T-cell (primary cell): ENCODE measurements around the gene FOXRED2. TPM values are rescaled to one million over a fixed set of nuclear protein-coding genes. Genes with fewer than 3 reads are reported as not detected.

ENCODE experiments used
- ATAC-seq, 4 experiments: fragments of 200-7000 bp in 3 of 4; fragments of 150-1000 bp in 1 of 4; cut with Tn5 transposase; replicated peaks in 1 of 4; 1 replicate in 3 of 4; 2 replicates in 1 of 4; pipeline ENCODE4 v1.10.0; 2021; ENCODE audit warnings: moderate library complexity in 3 of 4, mild to moderate bottlenecking in 2 of 4, moderate number of reproducible peaks in 1 of 4
- CTCF ChIA-PET, 2 donors: fragments of 300-600 bp; sonication (Branson Sonifier 250); formaldehyde crosslinking; loops; one replicate each; lab custom pipeline; 2022; ENCODE audit warnings: antibody characterized with exemption in 2 of 2; lab: Charles Lee
- POLR2A ChIA-PET, 2 donors: fragments of 300-600 bp; sonication (Branson Sonifier 250); formaldehyde crosslinking; loops; one replicate each; lab custom pipeline; 2022; ENCODE audit warnings: antibody characterized with exemption in 2 of 2; lab: Charles Lee
- DNase-seq, 35 experiments: peaks; one replicate each; pipeline versions ENCODE4 v3.0.0 to v3.0.0-alpha.2; 2013 to 2023
- H3K27ac ChIP-seq: one replicate; pipeline ENCODE4 v1.5.1; 2013; ENCODE audit warnings: low read length
- H3K27me3 ChIP-seq, 2 experiments: replicated peaks in 1 of 2; 1 replicate in 1 of 2; 2 replicates in 1 of 2; pipeline versions ENCODE4 v1.6.1 to v1.7.0; 2013; ENCODE audit warnings: low read length in 1 of 2, mixed read lengths in 1 of 2; ENCODE audit not compliant: control insufficient read depth in 2 of 2, insufficient read depth in 2 of 2; ENCODE audit errors: extremely low read depth in 1 of 2
- H3K36me3 ChIP-seq, 2 donors: 1 replicate in 1 of 2; 2 replicates in 1 of 2; pipeline versions ENCODE4 v1.6.1 to v1.7.0; 2013; ENCODE audit warnings: low read length in 1 of 2; ENCODE audit not compliant: control insufficient read depth in 2 of 2, insufficient read depth in 1 of 2; ENCODE audit errors: extremely low read depth in 1 of 2
- H3K4me1 ChIP-seq, 2 experiments: 1 replicate in 1 of 2; 2 replicates in 1 of 2; pipeline versions ENCODE4 v1.6.1 to v1.7.0; 2013; ENCODE audit warnings: low read length in 2 of 2, mixed read lengths in 1 of 2; ENCODE audit not compliant: insufficient read depth in 2 of 2, control insufficient read depth in 1 of 2; ENCODE audit errors: extremely low read depth in 1 of 2
- H3K4me3 ChIP-seq, 2 donors: 1 replicate in 1 of 2; 2 replicates in 1 of 2; pipeline versions ENCODE4 v1.5.1 to v1.7.0; 2013; ENCODE audit warnings: mild to moderate bottlenecking in 2 of 2, low read length in 1 of 2, moderate library complexity in 1 of 2; ENCODE audit not compliant: control insufficient read depth in 1 of 2; ENCODE audit errors: extremely low read depth in 1 of 2
- H3K9me3 ChIP-seq: 2 replicates; pipeline ENCODE4 v1.7.0; 2013
- H3K27ac Mint-ChIP-seq, 2 donors: one replicate each; pipeline ENCODE4 v1.8.0; 2020 to 2021; ENCODE audit warnings: mild to moderate bottlenecking in 2 of 2, mixed read lengths in 2 of 2
- H3K27me3 Mint-ChIP-seq, 2 donors: one replicate each; pipeline ENCODE4 v1.8.0; 2021 to 2022; ENCODE audit warnings: mixed read lengths in 2 of 2
- H3K36me3 Mint-ChIP-seq: one replicate; pipeline ENCODE4 v1.8.0; 2021; ENCODE audit warnings: mixed read lengths
- H3K4me1 Mint-ChIP-seq, 3 donors: one replicate each; pipeline ENCODE4 v1.8.0; 2020 to 2022; ENCODE audit warnings: mixed read lengths in 3 of 3, mild to moderate bottlenecking in 1 of 3
- H3K4me3 Mint-ChIP-seq, 3 donors: one replicate each; pipeline ENCODE4 v1.8.0; 2020 to 2022; ENCODE audit warnings: mild to moderate bottlenecking in 3 of 3, mixed read lengths in 3 of 3, moderate library complexity in 3 of 3
- H3K9me3 Mint-ChIP-seq, 3 donors: one replicate each; pipeline ENCODE4 v1.8.0; 2020 to 2022; ENCODE audit warnings: mixed read lengths in 3 of 3
- WGBS: methylation state at CpG from one replicate; pipeline ENCODE4 v1.1.5; 2013; ENCODE audit warnings: missing lambda C conversion rate; ENCODE audit not compliant: insufficient coverage; 5-methylcytosine and 5-hydroxymethylcytosine counted together
- total RNA-seq, 35 experiments: library from RNA in 6 of 35; stranded (reverse) in 6 of 35; fragments of 120-200 nt in 1 of 35; gene quantifications; one replicate each; pipeline versions ENCODE4 v1.2.1 to v1.2.4 and lab custom pipeline; 2013 to 2026

Gene FOXRED2
- 1 to 10 TPM; 1.7 to 5.0 (median 3.2) TPM for total RNA-seq
- total RNA-seq (2013) = 1.8 TPM
- total RNA-seq (lab: John Stamatoyannopoulos, UW) = 0.91 to 26.0 (median 2.7) reads per million in 29 experiments

DNA sequence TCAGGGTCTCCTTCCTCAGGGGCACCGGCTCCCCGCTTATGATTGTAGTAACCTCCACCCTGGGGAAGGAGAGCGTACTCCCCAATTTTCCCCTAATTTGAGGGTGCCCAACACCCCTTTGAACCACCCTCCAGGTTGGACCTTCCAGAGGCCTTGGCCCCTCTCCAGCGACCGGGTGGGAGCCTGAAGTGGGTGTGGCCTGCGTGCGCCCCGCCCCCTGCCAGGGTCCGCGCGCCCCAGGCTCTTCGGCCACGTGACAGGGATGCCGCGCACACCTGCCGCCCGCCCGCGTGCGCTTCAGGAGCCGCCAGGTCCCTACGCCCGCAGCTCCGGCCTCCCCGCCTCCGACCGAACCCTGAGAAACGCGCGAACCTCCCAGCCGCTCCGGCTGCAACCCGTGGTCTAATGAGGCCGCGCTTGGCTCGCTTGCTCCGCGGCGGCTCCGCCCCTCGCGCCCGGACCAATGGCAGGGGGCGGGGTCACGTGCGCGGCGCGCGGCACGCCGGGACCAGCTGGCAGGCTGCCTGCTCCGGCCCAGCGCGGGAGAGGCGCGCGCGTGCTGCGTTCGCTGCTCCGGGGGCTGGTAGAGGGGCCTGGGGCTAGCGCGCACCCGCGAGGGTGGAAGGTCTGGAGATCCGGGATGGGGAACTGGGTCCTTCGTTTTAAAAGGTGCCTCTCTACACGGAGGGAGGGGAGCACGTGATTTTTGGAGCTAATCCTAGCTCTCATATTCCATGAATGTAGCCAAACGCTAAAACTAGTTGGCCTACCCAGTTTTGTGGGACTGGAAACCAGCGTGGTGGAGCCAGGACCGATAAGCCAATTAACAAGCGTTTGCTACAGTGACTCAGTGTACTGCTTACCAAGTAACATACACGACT lies at the start of gene FOXRED2:
FOXRED2 (minus strand) TSS at position 404 of the 881 bp plus-strand sequence. CDS start 618 bp downstream, outside the sequence.
- Histone ChIP-seq H3K9me3 (no peaks in the 10 kb centered on the region), H3K4me1 (peaks cover 7 to 16% of the 10 kb centered on the region in 2 experiments), H3K27ac (peak within 1 kb of the TSS; percentile 51), H3K36me3 (peaks cover 12 to 18% of the 10 kb centered on the region in 2 donors), H3K4me3 (peak within 1 kb of the TSS; percentile 35 to 50), H3K27me3 (no peaks in the 10 kb centered on the region)
- ChIA-PET POLR2A (interaction anchor here in 1 of 2 donors (1.0 kb wide), 1 partner anchor 23 kb away, joined by 4 read pairs; no protein-coding TSS in a partner anchor), CTCF (no interaction called here)
- H3K4me3 Mint-ChIP-seq = peak within 1 kb of the TSS; percentile 66 to 74 (median 67)
- peaks cover 12 to 14% (median 14%) of the 10 kb centered on the region in 3 donors for H3K4me1 Mint-ChIP-seq
- H3K27me3 Mint-ChIP-seq = no peaks in the 10 kb centered on the region
- H3K36me3 Mint-ChIP-seq = peaks cover 13% of the 10 kb centered on the region
- DNase-seq (peak; percentile 75 to 95 (median 84)), ATAC-seq (peak; percentile 95 to 98 (median 97))
- WGBS = 2% methylated on average over 62 of the region's 75 CpGs
- H3K9me3 Mint-ChIP-seq = no peaks in the 10 kb centered on the region
- H3K27ac Mint-ChIP-seq = peak within 1 kb of the TSS; percentile 68 to 80

DNA sequence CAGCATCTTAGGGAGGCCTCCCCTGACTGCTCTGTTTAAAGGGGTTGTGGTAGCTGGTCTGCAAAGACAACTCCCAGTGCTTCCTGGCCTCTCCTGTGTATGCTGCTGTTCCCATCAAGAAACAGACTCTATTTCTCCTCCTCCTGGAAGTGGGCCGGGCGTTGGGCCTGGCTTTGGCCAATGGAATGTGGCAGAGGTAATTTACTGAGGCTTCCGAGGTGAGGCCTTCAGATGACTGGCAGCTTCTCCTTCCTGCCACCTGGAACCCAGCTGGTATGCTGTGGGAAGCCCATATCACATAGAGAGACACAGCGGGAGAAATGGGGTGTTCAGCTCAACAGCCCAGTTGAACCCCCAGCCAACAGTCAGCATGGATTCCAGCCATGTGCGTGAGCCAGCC lies 47.3 kb upstream of the FOXRED2 start:
- H3K36me3 ChIP-seq = no peaks in the 10 kb centered on the region
- CTCF ChIA-PET = no interaction called here

DNA sequence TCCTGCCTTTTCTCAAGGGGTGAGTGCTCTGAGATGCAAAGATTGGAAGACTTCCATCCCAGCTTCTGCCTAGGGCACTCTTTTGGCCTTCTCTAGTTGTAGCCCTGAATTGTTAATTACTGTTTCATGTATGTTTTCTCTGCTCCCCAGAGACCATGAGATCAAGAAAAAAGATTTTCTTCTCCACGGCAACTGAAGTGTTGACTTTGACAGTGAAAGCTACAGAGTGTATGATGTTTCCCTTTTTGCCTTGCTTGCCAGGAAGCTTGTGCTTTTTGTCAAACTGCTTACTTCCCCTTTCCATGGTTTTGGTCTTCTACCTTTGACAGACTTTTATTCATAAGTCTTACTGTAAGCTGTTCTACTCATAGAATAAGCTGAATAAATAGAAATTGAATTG lies 45.4 kb upstream of the FOXRED2 start:
- CTCF ChIA-PET = no interaction called here
- Mint-ChIP-seq H3K9me3 (no peaks in the 10 kb centered on the region), H3K4me1 (peaks cover 0 to 4% (median 0%) of the 10 kb centered on the region in 3 donors), H3K4me3 (no peak overlapping the region), H3K27ac (no peak overlapping the region), H3K27me3 (peaks cover 19 to 36% of the 10 kb centered on the region in 2 donors), H3K36me3 (no peaks in the 10 kb centered on the region)
- Histone ChIP-seq H3K27ac (no peak overlapping the region), H3K9me3 (no peaks in the 10 kb centered on the region), H3K36me3 (no peaks in the 10 kb centered on the region), H3K4me1 (no peaks in the 10 kb centered on the region), H3K27me3 (peaks cover 0 to 39% of the 10 kb centered on the region in 2 experiments), H3K4me3 (no peak overlapping the region)
- DNase-seq = no peak
- POLR2A ChIA-PET = no interaction called here
- 20% methylated on average over 1 of the region's 1 CpG for WGBS
- ATAC-seq = no peak

More for the DNA sequence above, 47.3 kb upstream of the FOXRED2 start:
- no peak overlapping the region for H3K4me3 Mint-ChIP-seq
- Histone ChIP-seq H3K4me3 (no peak overlapping the region), H3K27ac (no peak overlapping the region), H3K4me1 (no peaks in the 10 kb centered on the region), H3K9me3 (no peaks in the 10 kb centered on the region), H3K27me3 (peaks cover 0 to 41% of the 10 kb centered on the region in 2 experiments)
- DNase-seq (no peak), ATAC-seq (no peak)
- POLR2A ChIA-PET = no interaction called here
- peaks cover 17 to 32% of the 10 kb centered on the region in 2 donors for H3K27me3 Mint-ChIP-seq
- H3K4me1 Mint-ChIP-seq = peaks cover 0 to 1% (median 0%) of the 10 kb centered on the region in 3 donors
- H3K36me3 Mint-ChIP-seq = no peaks in the 10 kb centered on the region
- no peak overlapping the region for H3K27ac Mint-ChIP-seq
- H3K9me3 Mint-ChIP-seq = no peaks in the 10 kb centered on the region
- 36% methylated on average over 2 of the region's 5 CpGs for WGBS

DNA sequence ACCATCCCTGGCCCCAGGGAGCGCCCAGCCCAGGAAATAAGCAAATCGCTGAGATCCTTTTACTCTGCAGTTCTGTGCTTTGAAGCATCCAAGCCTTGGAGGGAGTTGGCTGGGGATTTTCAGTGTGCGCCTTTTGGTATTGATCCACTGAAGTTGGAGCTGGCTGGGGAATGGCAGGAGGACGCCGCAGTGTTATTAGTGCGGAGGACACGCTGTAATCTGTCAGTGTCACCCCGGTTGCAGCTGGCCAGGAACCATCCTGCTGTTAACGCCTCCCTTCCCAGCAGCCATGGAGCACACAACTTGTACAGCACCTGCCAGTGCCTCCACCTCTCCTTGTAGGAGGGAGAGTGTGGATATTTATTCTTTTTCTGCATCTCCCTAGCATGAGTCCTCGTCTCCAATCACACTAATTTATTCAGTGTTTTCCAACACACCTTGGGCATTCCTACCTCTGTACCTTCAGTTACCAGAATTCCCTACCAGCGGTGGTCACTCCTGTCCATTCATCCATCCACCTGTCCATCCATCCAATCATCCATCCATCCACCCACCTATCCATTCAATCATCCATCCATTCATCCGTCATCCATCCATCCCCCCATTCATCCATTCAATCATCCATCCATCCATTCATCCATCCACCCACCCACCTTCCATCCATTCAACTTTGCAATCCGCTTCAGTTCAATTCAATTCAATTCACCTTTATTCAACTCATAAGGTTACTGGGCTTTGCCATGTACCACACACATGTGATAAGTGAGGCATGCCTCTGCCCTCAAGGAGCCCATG lies 44.1 kb upstream of the FOXRED2 start:
- Histone ChIP-seq H3K4me1 (no peaks in the 10 kb centered on the region), H3K27ac (no peak overlapping the region), H3K36me3 (no peaks in the 10 kb centered on the region), H3K4me3 (no peak overlapping the region), H3K27me3 (peaks cover 0 to 45% of the 10 kb centered on the region in 2 experiments), H3K9me3 (no peaks in the 10 kb centered on the region)
- Mint-ChIP-seq H3K27ac (no peak overlapping the region), H3K9me3 (no peaks in the 10 kb centered on the region), H3K27me3 (peaks cover 17 to 44% of the 10 kb centered on the region in 2 donors), H3K4me3 (no peak overlapping the region), H3K36me3 (no peaks in the 10 kb centered on the region), H3K4me1 (peaks cover 0 to 4% (median 0%) of the 10 kb centered on the region in 3 donors)
- ChIA-PET CTCF (no interaction called here), POLR2A (no interaction called here)
- ATAC-seq = no peak
- DNase-seq = no peak
- 82% methylated on average over 7 of the region's 13 CpGs for WGBS

DNA sequence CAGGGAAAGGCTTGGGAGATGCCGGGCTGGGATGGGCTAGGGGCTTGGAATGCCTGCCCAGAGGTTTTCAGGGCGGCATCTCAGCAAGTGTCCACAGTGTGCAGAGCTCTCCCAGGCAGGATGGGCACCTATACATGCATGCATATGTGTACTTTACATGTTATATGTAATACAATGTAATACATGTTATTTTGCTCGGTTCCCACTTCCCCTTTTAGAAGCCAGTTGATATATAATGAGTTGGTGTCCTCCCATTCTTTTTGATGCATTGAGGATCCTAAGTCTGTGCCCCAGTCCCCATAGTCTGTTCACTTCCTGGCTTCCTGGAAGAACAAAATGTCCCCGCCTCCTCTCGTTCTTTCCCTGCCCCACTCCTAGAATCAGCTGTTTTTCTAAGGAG lies 42.2 kb upstream of the FOXRED2 start:
- no peaks in the 10 kb centered on the region for H3K36me3 Mint-ChIP-seq
- Histone ChIP-seq H3K9me3 (no peaks in the 10 kb centered on the region), H3K4me3 (no peak overlapping the region), H3K27me3 (peaks cover 0 to 44% of the 10 kb centered on the region in 2 experiments), H3K27ac (no peak overlapping the region), H3K4me1 (no peaks in the 10 kb centered on the region), H3K36me3 (no peaks in the 10 kb centered on the region)
- H3K27ac Mint-ChIP-seq = no peak overlapping the region
- H3K4me3 Mint-ChIP-seq = no peak overlapping the region
- peaks cover 0 to 4% (median 0%) of the 10 kb centered on the region in 3 donors for H3K4me1 Mint-ChIP-seq
- H3K9me3 Mint-ChIP-seq = no peaks in the 10 kb centered on the region
- CTCF ChIA-PET = no interaction called here
- POLR2A ChIA-PET = no interaction called here
- 71% methylated on average over 1 of the region's 5 CpGs for WGBS
- DNase-seq (no peak), ATAC-seq (no peak)
- H3K27me3 Mint-ChIP-seq = peaks cover 17 to 33% of the 10 kb centered on the region in 2 donors

DNA sequence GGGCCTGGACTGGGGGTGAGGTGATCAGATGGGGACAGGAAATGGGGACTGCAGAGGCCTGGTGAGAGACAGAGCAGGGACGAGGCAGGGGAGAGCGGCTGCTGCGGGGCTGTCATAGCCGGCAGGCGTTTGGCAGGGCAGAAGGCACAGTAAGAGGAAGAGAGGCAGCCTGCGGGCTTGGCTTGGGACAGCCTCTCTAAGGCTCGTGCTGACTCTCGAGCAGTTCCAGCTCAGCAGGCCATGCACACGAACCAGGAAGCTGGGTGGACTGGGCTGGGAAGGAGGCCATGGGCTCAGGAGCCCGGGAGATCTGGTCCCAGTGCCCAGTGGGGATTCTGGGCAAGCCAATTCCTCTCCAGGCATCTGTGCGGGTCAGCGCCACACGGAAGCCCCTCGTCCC lies 41.8 kb upstream of the FOXRED2 start:
- no peak overlapping the region for H3K4me3 Mint-ChIP-seq
- H3K27me3 ChIP-seq = peaks cover 0 to 43% of the 10 kb centered on the region in 2 experiments
- no peaks in the 10 kb centered on the region for H3K36me3 Mint-ChIP-seq
- H3K9me3 ChIP-seq = no peaks in the 10 kb centered on the region
- 71% methylated on average over 12 of the region's 14 CpGs for whole genome bisulfite sequencing
- H3K4me1 Mint-ChIP-seq = peaks cover 0 to 4% (median 0%) of the 10 kb centered on the region in 3 donors
- peaks cover 17 to 32% of the 10 kb centered on the region in 2 donors for H3K27me3 Mint-ChIP-seq
- H3K9me3 Mint-ChIP-seq = no peaks in the 10 kb centered on the region
- H3K4me1 ChIP-seq = no peaks in the 10 kb centered on the region
- H3K36me3 ChIP-seq = no peaks in the 10 kb centered on the region
- H3K27ac ChIP-seq = no peak overlapping the region
- ChIA-PET POLR2A (no interaction called here), CTCF (no interaction called here)
- no peak for DNase-seq
- H3K27ac Mint-ChIP-seq = no peak overlapping the region
- no peak overlapping the region for H3K4me3 ChIP-seq
- no peak for ATAC-seq
